Fibroblast of the aortic adventitia (primary cell): ENCODE results near the gene MAP3K6. TPM values are rescaled to one million over a fixed set of nuclear protein-coding genes. Genes with fewer than 3 reads are reported as not detected.

Experiments used
- DNase-seq: peaks from one replicate; pipeline ENCODE4 v3.0.0-alpha.2; 2010; ENCODE audit warnings: low read depth
- H3K4me3 ChIP-seq: 2 replicates; pipeline ENCODE4 v1.5.1; 2011; ENCODE audit warnings: low read depth, mild to moderate bottlenecking, control low read depth, low read length, moderate library complexity
- CTCF ChIP-seq: IDR thresholded peaks from 2 replicates; pipeline ENCODE4 v1.5.1; 2011; ENCODE audit warnings: mild to moderate bottlenecking, low read length, control low read depth, inconsistent platforms; ENCODE audit not compliant: insufficient read depth
- total RNA-seq: library from RNA; depleted of rRNA; stranded (reverse); fragments of >200 nt; gene quantifications from 2 replicates; pipeline ENCODE4 v1.2.3, GENCODE V29; 2012; ENCODE audit warnings: low replicate concordance

The MAP3K6 gene
- total RNA-seq, 1 donor = 18.2 TPM

- no peak for DNase-seq
- H3K4me3 ChIP-seq = no peak overlapping the region
- peak; percentile 38 for TF ChIP-seq CTCF
Measured at GRCh38 chr1:27372808-27373690, 6.3 kb upstream of the MAP3K6 start.

GRCh38 chr1:27372022-27372807 lies 5.5 kb upstream of the MAP3K6 start:
- no peak for DNase-seq
- H3K4me3 ChIP-seq = no peak overlapping the region
- no peak for TF ChIP-seq CTCF

- DNase-seq = peak; percentile 57
- peak; percentile 48 for TF ChIP-seq CTCF
- H3K4me3 ChIP-seq = no peak overlapping the region
Measured at GRCh38 chr1:27368869-27369582, 2.3 kb upstream of the MAP3K6 start.

- DNase-seq = no peak
- TF ChIP-seq CTCF = no peak
Measured at GRCh38 chr1:27367160-27367650, 444 bp upstream of the MAP3K6 start.

GRCh38 chr1:27366113-27366410 lies 699 bp downstream of the MAP3K6 start:
- DNase-seq = no peak
- TF ChIP-seq CTCF = no peak
- peak overlapping the region; percentile 81 for H3K4me3 ChIP-seq

More at GRCh38 chr1:27367160-27367650, 444 bp upstream of the MAP3K6 start:
- H3K4me3 ChIP-seq = peak overlapping the region; percentile 81

GRCh38 chr1:27365372-27366112 lies 1.2 kb downstream of the MAP3K6 start:
- no peak for TF ChIP-seq CTCF
- H3K4me3 ChIP-seq = peak overlapping the region; percentile 81
- DNase-seq = peak; percentile 89
